T-helper 1 cell treated with Interleukin-12 subunit alpha and Interleukin-12 subunit beta and Interleukin-4 antibody, amounts not matched to agents 30 μg/mL and 1 μg/mL, for 36 hours (primary cell): Measurements from ENCODE around the gene STK11.

Source experiments
- H3K27ac Mint-ChIP-seq: one replicate; pipeline ENCODE4 v1.8.0; 2021; ENCODE audit warnings: mild to moderate bottlenecking, mixed read lengths
- H3K27me3 Mint-ChIP-seq: one replicate; pipeline ENCODE4 v1.8.0; 2021; ENCODE audit warnings: low read depth, mixed read lengths
- H3K36me3 Mint-ChIP-seq: one replicate; pipeline ENCODE4 v1.8.0; 2021; ENCODE audit warnings: low read depth, mixed read lengths
- H3K4me1 Mint-ChIP-seq: one replicate; pipeline ENCODE4 v1.8.0; 2021; ENCODE audit warnings: low read depth, mixed read lengths
- H3K4me3 Mint-ChIP-seq: one replicate; pipeline ENCODE4 v1.8.0; 2021; ENCODE audit warnings: mild to moderate bottlenecking, moderate library complexity, mixed read lengths
- H3K9me3 Mint-ChIP-seq: one replicate; pipeline ENCODE4 v1.8.0; 2021; ENCODE audit warnings: mixed read lengths

STK11 gene

GRCh38 chr19:1213391-1214286 lies 8.1 kb downstream of the STK11 start:
- Mint-ChIP-seq H3K4me3 (peak overlapping the region; percentile 77), H3K27me3 (no peaks in the 10 kb centered on the region), H3K36me3 (peaks cover 16% of the 10 kb centered on the region), H3K9me3 (no peaks in the 10 kb centered on the region), H3K4me1 (peaks cover 20% of the 10 kb centered on the region), H3K27ac (peak overlapping the region; percentile 98)

- Mint-ChIP-seq H3K27me3 (no peaks in the 10 kb centered on the region), H3K36me3 (peaks cover 16% of the 10 kb centered on the region), H3K9me3 (no peaks in the 10 kb centered on the region), H3K4me3 (peak overlapping the region; percentile 77), H3K4me1 (peaks cover 18% of the 10 kb centered on the region), H3K27ac (peak overlapping the region; percentile 98)
These were observed 8.8 kb downstream of the STK11 start for GRCh38 chr19:1214299-1214861.

- H3K9me3 Mint-ChIP-seq, result no peaks in the 10 kb centered on the region
- H3K27ac Mint-ChIP-seq, result peak overlapping the region; percentile 15
- peaks cover 13% of the 10 kb centered on the region for H3K36me3 Mint-ChIP-seq
- H3K4me3 Mint-ChIP-seq, result no peak overlapping the region
- no peaks in the 10 kb centered on the region for H3K27me3 Mint-ChIP-seq
- H3K4me1 Mint-ChIP-seq, result peaks cover 16% of the 10 kb centered on the region
These were observed 9.5 kb downstream of the STK11 start for GRCh38 chr19:1214862-1215731.

- H3K27ac Mint-ChIP-seq, result peak overlapping the region; percentile 9
These were observed 11.2 kb downstream of the STK11 start for GRCh38 chr19:1216756-1217155.

GRCh38 chr19:1217366-1217765 lies 11.8 kb downstream of the STK11 start:
- Mint-ChIP-seq H3K4me1 (peaks cover 11% of the 10 kb centered on the region), H3K9me3 (no peaks in the 10 kb centered on the region), H3K27ac (no peak overlapping the region), H3K4me3 (no peak overlapping the region), H3K27me3 (no peaks in the 10 kb centered on the region), H3K36me3 (peaks cover 8% of the 10 kb centered on the region)

More at GRCh38 chr19:1216756-1217155, 11.2 kb downstream of the STK11 start:
- no peaks in the 10 kb centered on the region for H3K27me3 Mint-ChIP-seq
- H3K4me3 Mint-ChIP-seq, result no peak overlapping the region
- H3K36me3 Mint-ChIP-seq, result peaks cover 9% of the 10 kb centered on the region
- peaks cover 11% of the 10 kb centered on the region for H3K4me1 Mint-ChIP-seq
- no peaks in the 10 kb centered on the region for H3K9me3 Mint-ChIP-seq

- Mint-ChIP-seq H3K9me3 (no peaks in the 10 kb centered on the region), H3K36me3 (peaks cover 1% of the 10 kb centered on the region), H3K4me1 (peaks cover 4% of the 10 kb centered on the region), H3K27ac (no peak overlapping the region), H3K27me3 (no peaks in the 10 kb centered on the region), H3K4me3 (no peak overlapping the region)
These were observed 13.4 kb downstream of the STK11 start for GRCh38 chr19:1218751-1219567.

- H3K9me3 Mint-ChIP-seq, result no peaks in the 10 kb centered on the region
These were observed 14.4 kb downstream of the STK11 start for GRCh38 chr19:1219786-1220476.

GRCh38 chr19:1220477-1220930 lies 14.9 kb downstream of the STK11 start:
- Mint-ChIP-seq H3K36me3 (no peaks in the 10 kb centered on the region), H3K27me3 (no peaks in the 10 kb centered on the region), H3K27ac (no peak overlapping the region), H3K9me3 (no peaks in the 10 kb centered on the region), H3K4me1 (no peaks in the 10 kb centered on the region), H3K4me3 (no peak overlapping the region)

More at GRCh38 chr19:1219786-1220476, 14.4 kb downstream of the STK11 start:
- H3K27me3 Mint-ChIP-seq, result no peaks in the 10 kb centered on the region
- no peak overlapping the region for H3K27ac Mint-ChIP-seq
- no peaks in the 10 kb centered on the region for H3K36me3 Mint-ChIP-seq
- H3K4me1 Mint-ChIP-seq, result no peaks in the 10 kb centered on the region
- no peak overlapping the region for H3K4me3 Mint-ChIP-seq

- H3K27me3 Mint-ChIP-seq, result no peaks in the 10 kb centered on the region
- H3K4me1 Mint-ChIP-seq, result no peaks in the 10 kb centered on the region
- H3K9me3 Mint-ChIP-seq, result no peaks in the 10 kb centered on the region
- H3K27ac Mint-ChIP-seq, result no peak overlapping the region
- no peaks in the 10 kb centered on the region for H3K36me3 Mint-ChIP-seq
- H3K4me3 Mint-ChIP-seq, result no peak overlapping the region
These were observed 15.7 kb downstream of the STK11 start for GRCh38 chr19:1220976-1221903.

- Mint-ChIP-seq H3K4me1 (no peaks in the 10 kb centered on the region), H3K36me3 (no peaks in the 10 kb centered on the region), H3K27me3 (no peaks in the 10 kb centered on the region), H3K9me3 (no peaks in the 10 kb centered on the region), H3K27ac (no peak overlapping the region), H3K4me3 (no peak overlapping the region)
These were observed 16.3 kb downstream of the STK11 start for GRCh38 chr19:1221904-1222255.

GRCh38 chr19:1222394-1222793 lies 16.8 kb downstream of the STK11 start:
- H3K27me3 Mint-ChIP-seq, result no peaks in the 10 kb centered on the region
- no peak overlapping the region for H3K27ac Mint-ChIP-seq
- no peaks in the 10 kb centered on the region for H3K9me3 Mint-ChIP-seq
- no peaks in the 10 kb centered on the region for H3K36me3 Mint-ChIP-seq
- H3K4me3 Mint-ChIP-seq, result no peak overlapping the region
- H3K4me1 Mint-ChIP-seq, result no peaks in the 10 kb centered on the region

- H3K9me3 Mint-ChIP-seq, result no peaks in the 10 kb centered on the region
- no peak overlapping the region for H3K4me3 Mint-ChIP-seq
- H3K4me1 Mint-ChIP-seq, result no peaks in the 10 kb centered on the region
- H3K27me3 Mint-ChIP-seq, result no peaks in the 10 kb centered on the region
- no peaks in the 10 kb centered on the region for H3K36me3 Mint-ChIP-seq
- no peak overlapping the region for H3K27ac Mint-ChIP-seq
These were observed 17.7 kb downstream of the STK11 start for GRCh38 chr19:1223018-1223855.
